ENCODE results near the gene ALS2CL.

ALS2CL gene

DNA sequence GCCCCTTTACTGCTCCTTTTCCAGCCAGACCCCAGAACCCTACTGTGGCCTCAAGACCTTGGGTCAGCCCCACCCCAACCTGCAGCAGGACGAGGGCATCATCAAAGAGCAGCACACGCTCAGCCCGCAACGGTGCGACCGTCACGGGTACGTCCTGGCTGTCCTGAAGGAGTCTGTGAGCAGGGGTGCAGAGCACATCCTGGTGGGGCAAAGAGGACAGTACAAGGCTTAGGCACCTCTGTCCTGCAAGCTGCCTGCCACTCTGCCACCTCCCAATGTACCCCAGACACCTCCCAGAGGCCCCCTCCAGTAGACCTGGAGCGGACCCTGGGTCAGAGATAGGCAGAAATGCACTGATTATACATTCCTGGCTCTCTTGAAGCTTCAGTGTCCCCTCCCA, 8.0 kb downstream of the ALS2CL start:
- H3K4me3 ChIP-seq (replicated peaks in 1 of 2; ENCODE audit: low read depth in 2 of 2, low read length in 2 of 2), result no peak overlapping the region
- TF ChIP-seq, protein P1, sequence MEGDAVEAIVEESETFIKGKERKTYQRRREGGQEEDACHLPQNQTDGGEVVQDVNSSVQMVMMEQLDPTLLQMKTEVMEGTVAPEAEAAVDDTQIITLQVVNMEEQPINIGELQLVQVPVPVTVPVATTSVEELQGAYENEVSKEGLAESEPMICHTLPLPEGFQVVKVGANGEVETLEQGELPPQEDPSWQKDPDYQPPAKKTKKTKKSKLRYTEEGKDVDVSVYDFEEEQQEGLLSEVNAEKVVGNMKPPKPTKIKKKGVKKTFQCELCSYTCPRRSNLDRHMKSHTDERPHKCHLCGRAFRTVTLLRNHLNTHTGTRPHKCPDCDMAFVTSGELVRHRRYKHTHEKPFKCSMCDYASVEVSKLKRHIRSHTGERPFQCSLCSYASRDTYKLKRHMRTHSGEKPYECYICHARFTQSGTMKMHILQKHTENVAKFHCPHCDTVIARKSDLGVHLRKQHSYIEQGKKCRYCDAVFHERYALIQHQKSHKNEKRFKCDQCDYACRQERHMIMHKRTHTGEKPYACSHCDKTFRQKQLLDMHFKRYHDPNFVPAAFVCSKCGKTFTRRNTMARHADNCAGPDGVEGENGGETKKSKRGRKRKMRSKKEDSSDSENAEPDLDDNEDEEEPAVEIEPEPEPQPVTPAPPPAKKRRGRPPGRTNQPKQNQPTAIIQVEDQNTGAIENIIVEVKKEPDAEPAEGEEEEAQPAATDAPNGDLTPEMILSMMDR (IDR thresholded peaks at IDR 0.05; ENCODE audit: low read depth, low read length), result no peak
- no peak for DNase-seq (ENCODE audit: low read depth in 2 of 2)

DNA sequence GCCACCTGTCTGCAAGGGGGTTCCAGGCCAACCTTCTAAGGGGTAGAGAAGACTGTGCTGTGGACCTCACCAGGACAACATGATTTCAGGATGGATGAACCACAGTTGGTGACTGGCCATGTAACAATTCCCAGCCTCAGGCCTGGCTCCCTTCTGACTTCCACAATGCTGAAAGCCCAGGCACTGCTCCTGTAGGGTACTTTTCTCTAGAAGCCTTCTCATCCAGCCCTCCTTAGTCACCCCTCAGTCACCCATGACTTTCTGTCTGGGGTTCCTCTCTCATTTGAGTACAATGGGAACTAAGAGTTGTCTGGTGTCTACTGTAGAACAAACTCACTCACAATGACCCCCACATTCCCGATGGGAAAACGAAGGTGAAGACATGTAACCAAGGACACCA, 8.6 kb downstream of the ALS2CL start:
- DNase-seq (ENCODE audit: low read depth in 2 of 2), result no peak
- TF ChIP-seq, protein P1 (IDR thresholded peaks at IDR 0.05; ENCODE audit: low read depth, low read length), result no peak
- H3K4me3 ChIP-seq (replicated peaks in 1 of 2; ENCODE audit: low read depth in 2 of 2, low read length in 2 of 2), result no peak overlapping the region

DNA sequence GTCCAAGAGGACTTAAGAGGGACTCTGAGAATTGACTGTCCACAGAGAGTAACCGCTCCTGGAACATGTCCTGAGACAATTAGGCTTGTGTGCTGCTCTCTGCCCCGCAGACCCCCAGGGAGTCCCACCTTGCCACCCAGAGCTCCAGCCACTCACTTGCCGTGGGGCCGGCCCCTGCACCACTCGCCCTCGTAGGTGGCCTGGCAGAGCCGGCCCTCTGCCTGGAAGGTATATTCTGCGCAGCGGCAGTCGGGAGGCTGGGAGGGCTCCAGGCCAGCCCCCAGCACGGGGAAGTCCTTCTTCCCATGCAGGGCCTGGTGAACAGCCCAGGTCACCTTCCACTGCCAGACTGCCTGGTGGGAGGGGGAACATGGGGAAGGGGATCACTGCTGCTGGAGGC, 10.5 kb downstream of the ALS2CL start:
- DNase-seq (ENCODE audit: low read depth in 2 of 2), result no peak
- TF ChIP-seq, protein P1 (IDR thresholded peaks at IDR 0.05; ENCODE audit: low read depth, low read length), result no peak
- H3K4me3 ChIP-seq (replicated peaks in 1 of 2; ENCODE audit: low read depth in 2 of 2, low read length in 2 of 2), result no peak overlapping the region

DNA sequence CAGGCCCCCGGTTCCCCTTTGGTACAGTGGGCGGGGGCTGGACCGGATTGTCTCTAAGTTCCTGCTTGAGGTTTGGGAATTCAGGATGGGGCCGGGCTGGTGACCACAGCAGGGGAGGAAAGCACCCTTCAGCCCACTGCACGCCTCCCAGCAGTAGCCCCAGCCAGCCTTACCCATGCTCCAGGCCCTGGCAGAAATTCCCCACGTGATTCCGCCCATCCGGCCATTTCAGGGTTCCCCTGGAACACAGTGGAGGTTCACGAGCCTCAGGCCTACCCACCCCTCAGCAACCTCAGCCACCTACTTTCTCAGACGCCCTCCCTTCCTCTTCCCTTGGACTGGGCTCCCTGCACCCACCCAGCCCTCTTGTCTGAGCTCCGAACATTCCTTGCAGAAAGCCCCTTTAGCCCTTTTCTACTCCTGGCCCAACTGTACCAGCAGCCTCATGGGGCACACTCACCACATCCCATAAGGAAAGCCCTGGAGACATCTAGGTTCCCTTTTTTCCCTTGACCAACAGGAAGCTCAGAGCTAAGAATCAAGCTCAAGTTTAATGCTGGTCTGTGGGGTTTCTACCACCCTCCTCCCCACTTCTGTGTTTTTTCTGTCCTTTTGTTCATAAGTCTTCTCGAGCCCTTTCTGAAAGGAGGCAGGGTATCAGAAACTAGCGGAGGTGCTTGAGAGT, 11.5 kb downstream of the ALS2CL start:
- TF ChIP-seq, protein P1 (IDR thresholded peaks at IDR 0.05; ENCODE audit: low read depth, low read length), result no peak
- no peak overlapping the region for H3K4me3 ChIP-seq (replicated peaks in 1 of 2; ENCODE audit: low read depth in 2 of 2, low read length in 2 of 2)
- DNase-seq (ENCODE audit: low read depth in 2 of 2), result no peak

DNA sequence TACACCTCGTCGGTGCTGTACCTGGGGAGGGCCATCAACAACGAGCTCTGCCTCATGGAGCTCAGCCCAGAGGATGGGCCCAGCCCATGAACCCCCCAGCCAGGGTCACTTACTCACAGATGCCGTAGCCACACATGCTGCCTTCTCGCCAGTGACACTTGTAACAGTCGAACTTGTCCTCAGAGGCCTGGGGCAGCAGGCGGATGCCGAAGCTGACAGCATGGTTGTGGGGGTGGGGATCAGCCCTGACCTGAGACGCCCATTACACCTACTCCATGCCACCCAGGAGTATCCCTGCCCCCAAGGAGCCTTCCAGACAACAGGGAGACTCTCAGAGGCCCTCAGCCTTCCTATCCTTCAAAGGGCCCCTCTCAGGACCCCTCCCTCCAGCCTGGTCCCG, 12.1 kb downstream of the ALS2CL start:
- no peak overlapping the region for H3K4me3 ChIP-seq (replicated peaks in 1 of 2; ENCODE audit: low read depth in 2 of 2, low read length in 2 of 2)
- no peak for DNase-seq (ENCODE audit: low read depth in 2 of 2)
- TF ChIP-seq, protein P1 (IDR thresholded peaks at IDR 0.05; ENCODE audit: low read depth, low read length), result no peak

DNA sequence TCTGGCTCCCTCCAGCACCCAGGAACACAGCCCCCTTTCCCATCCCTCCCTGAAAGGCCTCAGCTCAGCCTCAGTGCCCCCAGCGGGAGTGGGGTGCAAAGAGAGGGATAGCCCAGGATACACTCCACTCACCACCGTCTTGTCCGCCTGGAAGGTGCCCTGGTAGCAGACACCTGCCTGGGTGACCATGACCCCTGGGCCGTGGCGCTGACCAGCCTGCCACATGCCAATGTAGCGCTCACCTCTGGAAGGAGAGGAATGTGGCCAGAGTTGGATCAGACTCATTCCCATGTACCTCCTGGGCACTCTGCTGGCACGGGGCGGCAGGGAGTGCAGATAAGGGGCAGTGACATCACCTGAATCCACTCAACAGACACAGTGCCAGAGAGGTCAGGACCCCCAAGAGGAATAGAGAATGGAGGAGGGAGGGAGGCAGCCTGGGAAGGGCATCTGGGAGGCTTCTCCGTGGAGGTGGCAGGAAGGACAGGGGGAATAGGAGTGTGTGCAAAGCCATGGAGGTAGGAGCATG, 13.1 kb downstream of the ALS2CL start:
- no peak overlapping the region for H3K4me3 ChIP-seq (replicated peaks in 1 of 2; ENCODE audit: low read depth in 2 of 2, low read length in 2 of 2)
- DNase-seq (ENCODE audit: low read depth in 2 of 2), result no peak
- TF ChIP-seq, protein P1 (IDR thresholded peaks at IDR 0.05; ENCODE audit: low read depth, low read length), result no peak

DNA sequence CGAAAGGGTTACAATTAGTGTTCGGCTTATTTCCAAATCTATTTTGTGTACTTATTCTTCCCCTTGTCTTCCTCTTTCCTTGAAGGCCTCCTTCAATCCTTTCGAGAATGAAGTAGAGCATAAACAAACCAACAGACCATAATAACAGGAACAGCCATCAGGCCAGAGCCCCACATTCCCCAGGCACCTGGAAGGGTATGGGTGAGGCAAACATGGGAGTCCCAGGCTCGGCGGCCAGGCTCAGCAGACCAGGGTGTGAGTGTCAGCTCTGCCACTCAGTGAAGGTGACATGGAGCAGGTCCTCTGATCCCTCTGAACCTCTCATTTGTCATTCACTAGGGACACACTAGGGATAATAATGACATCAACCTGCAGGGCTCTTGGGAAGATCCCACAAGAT, 13.8 kb downstream of the ALS2CL start:
- no peak for DNase-seq (ENCODE audit: low read depth in 2 of 2)
- TF ChIP-seq, protein P1 (IDR thresholded peaks at IDR 0.05; ENCODE audit: low read depth, low read length), result no peak
- H3K4me3 ChIP-seq (replicated peaks in 1 of 2; ENCODE audit: low read depth in 2 of 2, low read length in 2 of 2), result no peak overlapping the region
